Neuronal stem cell (in vitro differentiated cells): ENCODE results near the gene SLC6A2.

ENCODE experiments used
- DNase-seq: peaks from one replicate; pipeline ENCODE4 v3.0.0-alpha.2; 2013; ENCODE audit warnings: low spot score
- H2AFZ ChIP-seq: one replicate; pipeline ENCODE4 v1.6.1; 2013; ENCODE audit warnings: mild to moderate bottlenecking, low read length, inconsistent platforms
- H2AK5ac ChIP-seq: 2 replicates; pipeline ENCODE4 v1.6.1; 2013; ENCODE audit warnings: low read depth, mild to moderate bottlenecking, inconsistent platforms, low read length, moderate library complexity, mixed read lengths
- H2BK120ac ChIP-seq: 2 replicates; pipeline ENCODE4 v1.6.1; 2013; ENCODE audit warnings: low read depth, mild to moderate bottlenecking, inconsistent platforms, low read length, moderate library complexity, mixed read lengths
- H2BK12ac ChIP-seq: one replicate; pipeline ENCODE4 v1.6.1; 2013; ENCODE audit warnings: low read length, inconsistent platforms
- H2BK15ac ChIP-seq: 2 replicates; pipeline ENCODE4 v1.6.1; 2013; ENCODE audit warnings: mild to moderate bottlenecking, low read length, inconsistent platforms, mixed read lengths
- H2BK5ac ChIP-seq: one replicate; pipeline ENCODE4 v1.6.1; 2013; ENCODE audit warnings: inconsistent platforms, mild to moderate bottlenecking, low read length, moderate library complexity
- H3K14ac ChIP-seq: one replicate; pipeline ENCODE4 v1.6.1; 2013; ENCODE audit warnings: low read length, inconsistent platforms
- H3K18ac ChIP-seq: 2 replicates; pipeline ENCODE4 v1.6.1; 2013; ENCODE audit warnings: low read length, inconsistent platforms
- H3K23ac ChIP-seq: 2 replicates; pipeline ENCODE4 v1.6.1; 2013; ENCODE audit warnings: low read depth, mild to moderate bottlenecking, mixed read lengths, low read length, inconsistent platforms; ENCODE audit not compliant: poor library complexity
- H3K27ac ChIP-seq: replicated peaks from 3 replicates; pipeline ENCODE4 v1.5.1; 2013; ENCODE audit warnings: low read length, inconsistent platforms
- H3K27me3 ChIP-seq, 3 experiments: 2 replicates each; pipeline ENCODE4 v1.6.1; 2013; ENCODE audit warnings: low read length in 3 of 3, mild to moderate bottlenecking in 2 of 3, inconsistent platforms in 1 of 3, low read depth in 1 of 3, mixed read lengths in 1 of 3, moderate library complexity in 1 of 3; ENCODE audit not compliant: control insufficient read depth in 3 of 3, insufficient read depth in 3 of 3
- H3K36me3 ChIP-seq, 2 donors: replicated peaks in 1 of 2; 2 replicates each; pipeline ENCODE4 v1.6.1; 2013; ENCODE audit warnings: low read length in 2 of 2; ENCODE audit not compliant: control insufficient read depth in 2 of 2, insufficient read depth in 2 of 2
- H3K4ac ChIP-seq: 2 replicates; pipeline ENCODE4 v1.6.1; 2013; ENCODE audit warnings: inconsistent platforms, mild to moderate bottlenecking, low read length, moderate library complexity
- H3K4me1 ChIP-seq, 2 donors: 1 replicate in 1 of 2; 2 replicates in 1 of 2; pipeline ENCODE4 v1.6.1; 2013; ENCODE audit warnings: low read length in 2 of 2, low read depth in 1 of 2; ENCODE audit not compliant: control insufficient read depth in 2 of 2, insufficient read depth in 1 of 2
- H3K4me2 ChIP-seq: one replicate; pipeline ENCODE4 v1.6.1; 2013; ENCODE audit warnings: mild to moderate bottlenecking, low read length, inconsistent platforms; ENCODE audit not compliant: insufficient read depth, poor library complexity, severe bottlenecking
- H3K4me3 ChIP-seq, 2 donors: 2 replicates each; pipeline ENCODE4 v1.5.1; 2013; ENCODE audit warnings: low read length in 2 of 2, mild to moderate bottlenecking in 2 of 2, inconsistent platforms in 1 of 2, moderate library complexity in 1 of 2
- H3K79me1 ChIP-seq: one replicate; pipeline ENCODE4 v1.6.1; 2013; ENCODE audit warnings: low read depth, mild to moderate bottlenecking, inconsistent platforms, low read length, moderate library complexity
- H3K9ac ChIP-seq: one replicate; pipeline ENCODE4 v1.6.1; 2013; ENCODE audit warnings: mild to moderate bottlenecking, low read depth, low read length, inconsistent platforms; ENCODE audit not compliant: poor library complexity
- H3K9me3 ChIP-seq, 2 donors: replicated peaks in 1 of 2; 2 replicates each; pipeline versions ENCODE3 to v1.6.1; 2013; ENCODE audit warnings: low read length in 2 of 2, mild to moderate bottlenecking in 2 of 2, inconsistent platforms in 1 of 2, low read depth in 1 of 2, mixed read lengths in 1 of 2, moderate library complexity in 1 of 2; ENCODE audit not compliant: control insufficient read depth in 2 of 2, insufficient read depth in 1 of 2
- H4K8ac ChIP-seq: one replicate; pipeline ENCODE4 v1.6.1; 2013; ENCODE audit warnings: low read depth, mild to moderate bottlenecking, inconsistent platforms, low read length, moderate library complexity
- H4K91ac ChIP-seq: one replicate; pipeline ENCODE4 v1.6.1; 2013; ENCODE audit warnings: low read length, low read depth, mild to moderate bottlenecking, inconsistent platforms; ENCODE audit not compliant: poor library complexity
- WGBS, 2 donors: extraction: QIAGEN DNeasy Blood & Tissue Kit; methylation state at CpG; one replicate each; pipeline ENCODE4 v1.1.7; 2013; ENCODE audit warnings: missing lambda C conversion rate in 2 of 2, mixed read lengths in 1 of 2; ENCODE audit not compliant: insufficient read length in 2 of 2, insufficient replicate concordance in 1 of 2; ENCODE audit errors: extremely low coverage in 2 of 2; 5-methylcytosine and 5-hydroxymethylcytosine counted together

The SLC6A2 gene

GRCh38 chr16:55641430-55642056 lies 14.2 kb upstream of the SLC6A2 start:
- DNase-seq = no peak
- no peaks in the 10 kb centered on the region for H3K9me3 ChIP-seq
- H2BK12ac ChIP-seq = no peak overlapping the region
- H3K4me3 ChIP-seq = no peak overlapping the region
- no peak overlapping the region for H4K91ac ChIP-seq
- H3K36me3 ChIP-seq = no peaks in the 10 kb centered on the region
- no peak overlapping the region for H2AK5ac ChIP-seq
- H3K9ac ChIP-seq = no peak overlapping the region
- H2BK15ac ChIP-seq = no peak overlapping the region
- H3K79me1 ChIP-seq = no peaks in the 10 kb centered on the region
- no peak overlapping the region for H3K4ac ChIP-seq
- peaks cover 0 to 9% (median 0%) of the 10 kb centered on the region in 3 experiments for H3K27me3 ChIP-seq
- peaks cover 0 to 10% of the 10 kb centered on the region in 2 donors for H3K4me1 ChIP-seq
- no peak overlapping the region for H2BK120ac ChIP-seq
- H3K14ac ChIP-seq = no peak overlapping the region
- H3K4me2 ChIP-seq = no peak overlapping the region
- H2AFZ ChIP-seq = no peak overlapping the region
- no CpG with 5 or more reads among the region's 7 CpGs for WGBS, 2 donors
- no peak overlapping the region for H3K27ac ChIP-seq
- H3K23ac ChIP-seq = no peak overlapping the region
- H4K8ac ChIP-seq = no peak overlapping the region
- no peak overlapping the region for H3K18ac ChIP-seq
- H2BK5ac ChIP-seq = no peak overlapping the region

- Histone ChIP-seq H2BK5ac (no peak overlapping the region), H3K9me3 (no peaks in the 10 kb centered on the region), H3K27me3 (peaks cover 0 to 9% (median 0%) of the 10 kb centered on the region in 3 experiments), H3K18ac (no peak overlapping the region), H3K4me3 (no peak overlapping the region), H2BK12ac (no peak overlapping the region), H2AK5ac (no peak overlapping the region), H3K14ac (no peak overlapping the region), H3K27ac (no peak overlapping the region), H2AFZ (no peak overlapping the region), H3K4me1 (peaks cover 0 to 3% of the 10 kb centered on the region in 2 donors), H3K4me2 (no peak overlapping the region), H2BK15ac (no peak overlapping the region), H3K9ac (no peak overlapping the region), H4K8ac (no peak overlapping the region), H3K4ac (no peak overlapping the region), H3K79me1 (no peaks in the 10 kb centered on the region), H4K91ac (no peak overlapping the region), H3K36me3 (no peaks in the 10 kb centered on the region), H3K23ac (no peak overlapping the region), H2BK120ac (no peak overlapping the region)
- WGBS, 2 donors = no CpG with 5 or more reads among the region's 3 CpGs
- DNase-seq = no peak
Measured at GRCh38 chr16:55642611-55643010, 13.2 kb upstream of the SLC6A2 start.

GRCh38 chr16:55643161-55643970 lies 12.4 kb upstream of the SLC6A2 start:
- WGBS, 2 donors = no CpG with 5 or more reads among the region's 11 CpGs
- H4K8ac ChIP-seq = no peak overlapping the region
- peak overlapping the region in 1 of 2 donors; percentile 31 for H3K4me3 ChIP-seq
- H3K36me3 ChIP-seq = no peaks in the 10 kb centered on the region
- no peak overlapping the region for H3K4me2 ChIP-seq
- DNase-seq = no peak
- no peak overlapping the region for H2BK12ac ChIP-seq
- H4K91ac ChIP-seq = no peak overlapping the region
- H2BK5ac ChIP-seq = no peak overlapping the region
- H3K4me1 ChIP-seq = no peaks in the 10 kb centered on the region
- peaks cover 0 to 9% (median 0%) of the 10 kb centered on the region in 3 experiments for H3K27me3 ChIP-seq
- H3K79me1 ChIP-seq = no peaks in the 10 kb centered on the region
- no peak overlapping the region for H2AK5ac ChIP-seq
- no peak overlapping the region for H3K9ac ChIP-seq
- H3K4ac ChIP-seq = no peak overlapping the region
- no peak overlapping the region for H3K18ac ChIP-seq
- H3K27ac ChIP-seq = no peak overlapping the region
- no peak overlapping the region for H2AFZ ChIP-seq
- no peak overlapping the region for H3K23ac ChIP-seq
- H2BK15ac ChIP-seq = no peak overlapping the region
- H3K9me3 ChIP-seq = no peaks in the 10 kb centered on the region
- no peak overlapping the region for H3K14ac ChIP-seq
- H2BK120ac ChIP-seq = no peak overlapping the region

GRCh38 chr16:55645986-55646385 lies 9.8 kb upstream of the SLC6A2 start:
- no peak overlapping the region for H2BK12ac ChIP-seq
- no peak overlapping the region for H3K27ac ChIP-seq
- H3K18ac ChIP-seq = no peak overlapping the region
- no CpG with 5 or more reads among the region's 4 CpGs for WGBS, 2 donors
- no peak overlapping the region for H3K4ac ChIP-seq
- no peak overlapping the region for H3K23ac ChIP-seq
- H3K4me2 ChIP-seq = no peak overlapping the region
- DNase-seq = no peak
- no peak overlapping the region for H3K9ac ChIP-seq
- H2BK15ac ChIP-seq = no peak overlapping the region
- no peaks in the 10 kb centered on the region for H3K79me1 ChIP-seq
- H4K8ac ChIP-seq = no peak overlapping the region
- H3K36me3 ChIP-seq = no peaks in the 10 kb centered on the region
- H3K27me3 ChIP-seq = peaks cover 0 to 18% (median 2%) of the 10 kb centered on the region in 3 experiments
- H3K14ac ChIP-seq = no peak overlapping the region
- H2AK5ac ChIP-seq = no peak overlapping the region
- no peak overlapping the region for H3K4me3 ChIP-seq
- H2BK120ac ChIP-seq = no peak overlapping the region
- H4K91ac ChIP-seq = no peak overlapping the region
- H3K9me3 ChIP-seq = no peaks in the 10 kb centered on the region
- no peak overlapping the region for H2BK5ac ChIP-seq
- no peaks in the 10 kb centered on the region for H3K4me1 ChIP-seq
- no peak overlapping the region for H2AFZ ChIP-seq
